Activated CD4-positive, alpha-beta T cell treated with anti-CD3 and anti-CD28 coated beads for 36 hours (primary cell): ENCODE results near the gene SIX1. TPM values are rescaled to one million over a fixed set of nuclear protein-coding genes. Genes with fewer than 3 reads are reported as not detected.

Experiments
- ATAC-seq: fragments of 200-7000 bp; cut with Tn5 transposase; one replicate; pipeline ENCODE4 v1.10.0; 2021; ENCODE audit warnings: mild to moderate bottlenecking, moderate library complexity
- CTCF ChIA-PET: fragments of 350-600 bp; sonication (Branson Sonifier 250); formaldehyde crosslinking; loops from one replicate; lab custom pipeline; 2021; ENCODE audit warnings: antibody characterized with exemption; lab: Charles Lee
- POLR2A ChIA-PET: fragments of 350-600 bp; sonication (Branson Sonifier 250); formaldehyde crosslinking; loops from one replicate; lab custom pipeline; 2021; ENCODE audit warnings: antibody characterized with exemption, inconsistent platforms; lab: Charles Lee
- DNase-seq: peaks from one replicate; pipeline ENCODE4 v3.0.0-alpha.2; 2020
- H3K27ac Mint-ChIP-seq: one replicate; pipeline ENCODE4 v1.8.0; 2021; ENCODE audit warnings: mixed read lengths
- H3K27me3 Mint-ChIP-seq: one replicate; pipeline ENCODE4 v1.8.0; 2021; ENCODE audit warnings: mixed read lengths
- H3K36me3 Mint-ChIP-seq: one replicate; pipeline ENCODE4 v1.8.0; 2021; ENCODE audit warnings: low read depth, mixed read lengths
- H3K4me1 Mint-ChIP-seq: one replicate; pipeline ENCODE4 v1.8.0; 2021; ENCODE audit warnings: mixed read lengths
- H3K4me3 Mint-ChIP-seq: one replicate; pipeline ENCODE4 v1.8.0; 2021; ENCODE audit warnings: mild to moderate bottlenecking, moderate library complexity, mixed read lengths
- H3K9me3 Mint-ChIP-seq: one replicate; pipeline ENCODE4 v1.8.0; 2021; ENCODE audit warnings: low read depth, mixed read lengths
- intact Hi-C, 2 experiments: fragments of 100-400 bp; cut with DNase I in 1 of 2; cut with micrococcal nuclease in 1 of 2; formaldehyde crosslinking; loops; one replicate each; pipeline versions ENCODE4 v1.14.2 to v1.15.1; 2022 to 2024; cut with DNase I, micrococcal nuclease
- total RNA-seq, 2 experiments: library from RNA; stranded (reverse); gene quantifications; one replicate each; pipeline ENCODE4 v1.2.3, GENCODE V29; 2021

The SIX1 gene
- total RNA-seq, 2 experiments from 2014 or later, result not detected

GRCh38 chr14:60640859-60641741, 8.2 kb downstream of the SIX1 start:
- DNase-seq (no peak), ATAC-seq (no peak)
- Mint-ChIP-seq H3K27me3 (peaks cover 77% of the 10 kb centered on the region), H3K27ac (no peak overlapping the region), H3K36me3 (no peaks in the 10 kb centered on the region), H3K4me3 (no peak overlapping the region), H3K4me1 (peaks cover 29% of the 10 kb centered on the region), H3K9me3 (no peaks in the 10 kb centered on the region)
- POLR2A ChIA-PET, result no interaction called here
- CTCF ChIA-PET, result no interaction called here
- intact Hi-C loops, result loop anchor here in 1 of 2 experiments (2.0 kb wide), 1 partner anchor 16 kb away; no protein-coding TSS in a partner anchor

- ATAC-seq (no peak), DNase-seq (no peak)
- peaks cover 26% of the 10 kb centered on the region for H3K4me1 Mint-ChIP-seq
- H3K27ac Mint-ChIP-seq, result no peak overlapping the region
- CTCF ChIA-PET, result interaction anchor here (1.1 kb wide), 1 partner anchor 15 kb away, joined by 4 read pairs; no protein-coding TSS in a partner anchor
- H3K36me3 Mint-ChIP-seq, result no peaks in the 10 kb centered on the region
- no peak overlapping the region for H3K4me3 Mint-ChIP-seq
- intact Hi-C loops, result loop anchor here in 1 of 2 experiments (2.0 kb wide), 1 partner anchor 17 kb away; no protein-coding TSS in a partner anchor
- POLR2A ChIA-PET, result no interaction called here
- H3K27me3 Mint-ChIP-seq, result peaks cover 73% of the 10 kb centered on the region
- no peaks in the 10 kb centered on the region for H3K9me3 Mint-ChIP-seq
These were observed 9.6 kb downstream of the SIX1 start for GRCh38 chr14:60639674-60640073.

DNA sequence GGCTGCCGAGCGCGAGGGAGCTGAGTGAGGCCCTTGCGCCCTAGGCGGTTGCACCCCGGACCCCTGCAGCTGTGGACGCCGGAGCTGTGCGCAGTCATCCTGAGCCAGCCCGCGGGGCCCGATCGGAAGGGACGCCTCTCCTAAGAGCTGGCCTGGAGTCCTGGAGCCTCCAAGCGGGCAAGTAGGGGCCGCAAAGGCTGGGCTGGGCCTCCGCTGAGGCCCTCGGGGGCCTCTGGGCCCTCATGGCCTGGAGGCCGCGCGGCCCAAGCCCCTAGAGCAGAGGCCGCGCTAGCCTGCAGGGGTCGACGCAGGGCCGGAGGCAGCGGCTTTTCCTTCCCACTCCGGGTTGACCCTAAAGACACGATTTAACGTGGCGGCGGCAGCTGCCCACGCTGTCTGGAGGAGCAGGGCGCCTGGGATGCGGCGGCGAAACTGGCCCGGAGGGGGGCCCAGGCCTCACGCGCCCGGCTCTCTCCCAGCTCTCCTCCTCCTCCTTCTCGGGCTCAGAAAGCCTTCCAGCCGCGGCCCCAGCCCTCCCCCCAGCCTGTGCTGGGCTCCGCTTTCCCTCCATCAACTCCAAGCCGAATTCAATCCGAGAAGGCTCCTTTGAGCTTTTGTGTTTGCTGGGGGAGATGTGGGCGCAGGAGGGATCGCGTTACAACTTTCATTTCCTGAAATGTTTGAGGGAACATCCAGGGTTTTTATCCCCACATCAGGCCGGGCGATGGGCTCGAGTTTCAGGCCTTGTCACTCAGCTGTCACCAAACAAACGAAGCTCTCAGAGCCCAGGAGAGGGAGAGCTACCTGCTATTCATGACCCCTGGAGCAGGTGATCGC, 11.6 kb downstream of the SIX1 start:
- Mint-ChIP-seq H3K4me1 (peaks cover 21% of the 10 kb centered on the region), H3K36me3 (no peaks in the 10 kb centered on the region), H3K4me3 (peak overlapping the region; percentile 21), H3K27me3 (peaks cover 58% of the 10 kb centered on the region), H3K27ac (no peak overlapping the region), H3K9me3 (no peaks in the 10 kb centered on the region)
- ATAC-seq, result no peak
- POLR2A ChIA-PET, result interaction anchor here (0.6 kb wide), 1 partner anchor 247 kb away, joined by 5 read pairs; no protein-coding TSS in a partner anchor
- CTCF ChIA-PET, result interaction anchor here (0.6 to 3.2 kb wide), 6 partner anchors 9 to 75 kb away, joined by 3 to 11 read pairs (median 3); no protein-coding TSS in a partner anchor
- DNase-seq, result peak; percentile 15
- intact Hi-C loops, result no loop called here

DNA sequence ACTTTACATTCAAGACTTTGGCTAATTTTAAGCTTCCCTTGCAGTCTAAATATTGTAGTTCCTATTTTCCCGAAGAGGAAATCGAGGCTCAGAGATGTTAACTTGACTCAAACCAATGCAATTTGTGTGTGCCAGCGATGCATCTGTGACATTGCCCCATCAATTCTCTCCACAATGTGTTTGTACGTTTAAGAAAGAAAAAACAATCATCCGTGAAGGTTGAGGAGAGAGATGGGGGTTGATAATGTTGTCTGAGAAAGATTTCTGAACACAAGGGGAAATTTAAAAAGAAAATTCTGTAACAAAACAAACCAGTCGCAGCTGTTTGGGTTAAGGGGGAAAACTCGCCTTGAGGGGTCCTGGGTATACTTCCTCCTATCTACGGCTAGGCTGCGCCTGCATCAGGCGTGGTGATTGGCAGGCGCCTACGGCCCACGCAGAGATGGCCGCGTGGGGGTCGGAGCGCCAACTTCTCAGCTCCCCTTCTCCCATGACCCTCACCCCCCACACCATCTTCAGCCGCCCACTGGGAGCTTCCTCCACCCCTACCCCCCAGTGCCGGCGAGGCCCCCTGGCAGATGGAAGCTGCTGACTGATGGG, 12.3 kb downstream of the SIX1 start:
- Mint-ChIP-seq H3K4me1 (peaks cover 25% of the 10 kb centered on the region), H3K36me3 (no peaks in the 10 kb centered on the region), H3K4me3 (no peak overlapping the region), H3K27ac (no peak overlapping the region), H3K27me3 (peaks cover 55% of the 10 kb centered on the region), H3K9me3 (no peaks in the 10 kb centered on the region)
- intact Hi-C loops, result loop anchor here in 1 of 2 experiments (1.0 kb wide), 1 partner anchor 11 kb away; no protein-coding TSS in a partner anchor
- DNase-seq, result no peak
- POLR2A ChIA-PET, result interaction anchor here (0.6 kb wide), 1 partner anchor 248 kb away, joined by 5 read pairs; no protein-coding TSS in a partner anchor
- CTCF ChIA-PET, result interaction anchor here (1.0 to 3.2 kb wide), 3 partner anchors 12 to 42 kb away, joined by 3 to 11 read pairs (median 3); no protein-coding TSS in a partner anchor
- no peak for ATAC-seq

- no peak overlapping the region for H3K4me3 Mint-ChIP-seq
- DNase-seq (no peak), ATAC-seq (no peak)
- no peaks in the 10 kb centered on the region for H3K36me3 Mint-ChIP-seq
- intact Hi-C loops, result no loop called here
- no peaks in the 10 kb centered on the region for H3K9me3 Mint-ChIP-seq
- no peak overlapping the region for H3K27ac Mint-ChIP-seq
- peaks cover 18% of the 10 kb centered on the region for H3K4me1 Mint-ChIP-seq
- H3K27me3 Mint-ChIP-seq, result peaks cover 34% of the 10 kb centered on the region
- ChIA-PET POLR2A (no interaction called here), CTCF (interaction anchor here (1.3 kb wide), 1 partner anchor 9 kb away, joined by 4 read pairs; no protein-coding TSS in a partner anchor)
These were observed 15.1 kb downstream of the SIX1 start for GRCh38 chr14:60634153-60634552.

- Mint-ChIP-seq H3K4me3 (no peak overlapping the region), H3K36me3 (no peaks in the 10 kb centered on the region), H3K27me3 (peaks cover 23% of the 10 kb centered on the region), H3K27ac (no peak overlapping the region), H3K9me3 (no peaks in the 10 kb centered on the region), H3K4me1 (peaks cover 11% of the 10 kb centered on the region)
- CTCF ChIA-PET, result interaction anchor here (0.7 to 1.4 kb wide), 4 partner anchors 11 to 621 kb away, joined by 3 to 4 read pairs (median 3); no protein-coding TSS in a partner anchor
- no peak for DNase-seq
- POLR2A ChIA-PET, result no interaction called here
- intact Hi-C loops, result no loop called here
- no peak for ATAC-seq
These were observed 16.5 kb downstream of the SIX1 start for GRCh38 chr14:60632777-60633176.

- intact Hi-C loops, result no loop called here
- no peak for DNase-seq
- Mint-ChIP-seq H3K4me3 (no peak overlapping the region), H3K27ac (no peak overlapping the region), H3K4me1 (peaks cover 11% of the 10 kb centered on the region), H3K9me3 (no peaks in the 10 kb centered on the region), H3K27me3 (peaks cover 23% of the 10 kb centered on the region), H3K36me3 (no peaks in the 10 kb centered on the region)
- ChIA-PET CTCF (interaction anchor here (1.1 to 1.4 kb wide), 3 partner anchors 11 to 621 kb away, joined by 3 to 4 read pairs (median 3); no protein-coding TSS in a partner anchor), POLR2A (no interaction called here)
- no peak for ATAC-seq
These were observed 17.0 kb downstream of the SIX1 start for GRCh38 chr14:60632257-60632656.

DNA sequence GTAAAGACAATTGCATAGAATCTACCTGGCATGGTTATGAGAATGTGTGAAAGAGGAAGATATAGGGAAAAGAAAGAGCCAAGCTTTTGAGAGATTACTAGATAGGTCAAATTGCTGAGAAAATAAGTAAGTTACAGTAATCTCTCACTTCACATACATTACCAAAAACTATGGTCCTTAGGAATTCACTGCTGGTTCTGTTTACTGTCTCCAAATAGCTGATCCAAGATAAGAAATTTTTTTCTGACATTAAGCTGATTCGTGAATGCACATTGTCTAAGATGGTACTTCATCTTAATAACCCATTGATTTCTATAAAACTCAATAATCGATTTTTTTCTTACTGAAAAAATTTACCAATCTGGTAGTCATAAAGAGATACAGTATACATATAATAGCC, 17.4 kb downstream of the SIX1 start:
- ChIA-PET CTCF (interaction anchor here (1.1 to 1.4 kb wide), 4 partner anchors 10 to 622 kb away, joined by 3 to 4 read pairs (median 3); no protein-coding TSS in a partner anchor), POLR2A (no interaction called here)
- peaks cover 10% of the 10 kb centered on the region for H3K4me1 Mint-ChIP-seq
- H3K36me3 Mint-ChIP-seq, result no peaks in the 10 kb centered on the region
- H3K27me3 Mint-ChIP-seq, result peaks cover 19% of the 10 kb centered on the region
- no peaks in the 10 kb centered on the region for H3K9me3 Mint-ChIP-seq
- H3K4me3 Mint-ChIP-seq, result no peak overlapping the region
- ATAC-seq (no peak), DNase-seq (no peak)
- no peak overlapping the region for H3K27ac Mint-ChIP-seq
- intact Hi-C loops, result no loop called here

DNA sequence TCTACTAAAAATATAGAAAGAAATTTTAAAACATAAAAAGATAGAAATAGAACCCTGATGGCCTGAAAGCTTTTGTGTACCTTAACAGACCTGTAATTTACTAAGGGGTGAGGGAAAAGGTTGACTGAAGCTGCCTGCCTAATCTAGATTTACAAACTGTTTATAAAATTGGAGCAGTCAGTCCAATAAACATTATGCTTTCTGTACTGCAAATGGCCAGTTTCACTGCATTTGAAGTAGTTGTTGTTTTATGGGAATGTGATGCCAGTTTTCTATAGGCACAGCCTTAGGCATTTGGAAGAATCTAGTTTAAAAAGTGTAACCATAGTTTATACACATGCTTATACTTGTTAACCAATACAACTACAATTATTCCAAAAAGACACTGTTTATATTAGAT, 19.1 kb downstream of the SIX1 start:
- no peaks in the 10 kb centered on the region for H3K9me3 Mint-ChIP-seq
- CTCF ChIA-PET, result interaction anchor here (0.7 kb wide), 1 partner anchor 623 kb away, joined by 3 read pairs; no protein-coding TSS in a partner anchor
- POLR2A ChIA-PET, result no interaction called here
- H3K4me1 Mint-ChIP-seq, result peaks cover 8% of the 10 kb centered on the region
- intact Hi-C loops, result no loop called here
- no peak for DNase-seq
- H3K4me3 Mint-ChIP-seq, result no peak overlapping the region
- no peak for ATAC-seq
- H3K36me3 Mint-ChIP-seq, result no peaks in the 10 kb centered on the region
- no peak overlapping the region for H3K27ac Mint-ChIP-seq
- H3K27me3 Mint-ChIP-seq, result peaks cover 13% of the 10 kb centered on the region

DNA sequence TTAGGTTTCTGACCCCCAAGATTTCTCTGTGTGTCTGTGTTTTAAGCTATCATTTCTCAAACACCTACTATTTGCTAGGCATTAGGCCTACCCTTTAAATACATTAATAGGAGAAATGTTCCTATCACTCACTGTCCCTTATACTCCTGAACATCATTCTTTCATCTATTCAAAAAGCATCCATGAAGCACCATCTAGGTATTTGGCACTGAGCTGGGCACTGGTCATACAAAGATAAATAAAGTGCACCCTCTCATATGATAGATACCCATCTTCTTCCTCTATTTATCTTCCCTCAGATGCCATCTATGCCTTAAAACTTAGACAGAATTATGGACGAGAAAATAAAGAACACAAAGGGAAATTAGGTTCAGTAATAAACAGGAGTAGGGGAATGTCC, 20.4 kb downstream of the SIX1 start:
- Mint-ChIP-seq H3K36me3 (no peaks in the 10 kb centered on the region), H3K4me3 (no peak overlapping the region), H3K9me3 (no peaks in the 10 kb centered on the region), H3K27me3 (peaks cover 20% of the 10 kb centered on the region), H3K4me1 (peaks cover 8% of the 10 kb centered on the region), H3K27ac (no peak overlapping the region)
- ChIA-PET CTCF (interaction anchor here (0.7 to 0.8 kb wide), 3 partner anchors 9 to 654 kb away, joined by 3 to 5 read pairs (median 4); no protein-coding TSS in a partner anchor), POLR2A (no interaction called here)
- ATAC-seq (no peak), DNase-seq (no peak)
- intact Hi-C loops, result no loop called here
